ENCODE results near the gene PTPRG. TPM values are rescaled to one million over a fixed set of nuclear protein-coding genes. Genes with fewer than 3 reads are reported as not detected.

The PTPRG gene
- total RNA-seq, 2 donors from 2014 or later, result 23.9 to 31.6 TPM

DNA sequence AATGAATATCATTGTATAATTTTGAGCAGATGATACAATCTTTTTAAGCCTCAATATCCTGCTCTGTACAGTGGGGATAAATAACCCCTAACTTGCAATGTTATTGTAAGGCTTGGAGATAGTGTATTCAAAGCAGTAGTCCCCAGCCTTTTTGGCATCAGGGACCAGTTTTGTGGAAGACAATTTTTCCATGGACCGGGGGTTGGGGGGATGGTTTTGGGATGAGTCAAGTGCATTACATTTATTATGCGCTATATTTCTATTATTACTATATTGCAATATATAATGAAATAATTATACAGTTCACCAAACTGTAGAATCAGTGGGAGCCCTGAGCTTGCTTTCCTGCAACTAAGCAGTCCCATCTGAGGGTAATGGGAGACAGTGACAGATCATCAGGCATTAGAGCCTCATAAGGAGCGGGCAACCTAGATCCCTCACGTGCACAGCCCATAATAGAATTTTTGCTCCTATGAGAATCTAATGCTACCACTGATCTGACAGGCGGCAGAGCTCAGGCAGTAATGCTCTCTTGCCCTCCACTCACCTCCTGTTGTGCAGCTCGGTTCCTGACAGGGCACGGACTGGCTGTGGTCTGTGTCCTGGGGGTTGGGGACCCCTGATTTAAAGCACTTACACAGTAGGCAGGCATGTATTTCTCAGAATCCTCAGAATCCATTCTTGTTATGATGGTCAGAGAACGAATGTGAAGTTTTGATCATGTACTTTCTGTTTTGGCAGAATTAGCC is 102.2 kb downstream of the PTPRG start:
- 85 to 90% methylated on average over 8 of the region's 8 CpGs for WGBS, 2 donors
- Histone ChIP-seq H3K27ac (no peak overlapping the region), H3K4me3 (no peak overlapping the region), H3K27me3 (no peaks in the 10 kb centered on the region), H3K9me3 (no peaks in the 10 kb centered on the region), H3K36me3 (replicated peaks in 1 of 2; ENCODE audit: insufficient read depth in 1 of 2, low read depth in 2 of 2) (no peaks in the 10 kb centered on the region), H3K4me1 (no peaks in the 10 kb centered on the region)
- intact Hi-C loops (cut with DNase I), result no loop called here
- no peak for TF ChIP-seq POLR2A (IDR thresholded peaks at IDR 0.05)
- TF ChIP-seq, protein P1, sequence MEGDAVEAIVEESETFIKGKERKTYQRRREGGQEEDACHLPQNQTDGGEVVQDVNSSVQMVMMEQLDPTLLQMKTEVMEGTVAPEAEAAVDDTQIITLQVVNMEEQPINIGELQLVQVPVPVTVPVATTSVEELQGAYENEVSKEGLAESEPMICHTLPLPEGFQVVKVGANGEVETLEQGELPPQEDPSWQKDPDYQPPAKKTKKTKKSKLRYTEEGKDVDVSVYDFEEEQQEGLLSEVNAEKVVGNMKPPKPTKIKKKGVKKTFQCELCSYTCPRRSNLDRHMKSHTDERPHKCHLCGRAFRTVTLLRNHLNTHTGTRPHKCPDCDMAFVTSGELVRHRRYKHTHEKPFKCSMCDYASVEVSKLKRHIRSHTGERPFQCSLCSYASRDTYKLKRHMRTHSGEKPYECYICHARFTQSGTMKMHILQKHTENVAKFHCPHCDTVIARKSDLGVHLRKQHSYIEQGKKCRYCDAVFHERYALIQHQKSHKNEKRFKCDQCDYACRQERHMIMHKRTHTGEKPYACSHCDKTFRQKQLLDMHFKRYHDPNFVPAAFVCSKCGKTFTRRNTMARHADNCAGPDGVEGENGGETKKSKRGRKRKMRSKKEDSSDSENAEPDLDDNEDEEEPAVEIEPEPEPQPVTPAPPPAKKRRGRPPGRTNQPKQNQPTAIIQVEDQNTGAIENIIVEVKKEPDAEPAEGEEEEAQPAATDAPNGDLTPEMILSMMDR (IDR thresholded peaks at IDR 0.05), result no peak
- DNase-seq (no peak), ATAC-seq (no peak)

DNA sequence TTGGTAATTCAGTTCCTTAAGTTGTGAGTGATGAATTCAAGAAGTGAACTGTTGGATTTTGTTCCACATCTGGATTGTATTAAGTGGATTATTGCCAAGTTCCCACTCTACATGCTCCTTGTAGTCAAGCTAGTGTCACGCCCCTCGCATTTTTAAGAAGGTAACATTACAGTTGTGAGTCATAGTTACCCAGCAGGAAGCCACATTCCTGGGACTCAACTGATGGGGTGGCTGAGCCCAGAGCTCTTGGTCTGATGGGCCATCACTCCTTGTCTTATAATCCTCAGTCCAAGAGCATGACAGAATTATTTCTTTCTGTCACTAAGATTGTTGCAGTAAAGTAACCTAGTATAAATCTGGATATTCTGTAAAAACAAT is 102.7 kb downstream of the PTPRG start:
- Histone ChIP-seq H3K9me3 (no peaks in the 10 kb centered on the region), H3K4me1 (no peaks in the 10 kb centered on the region), H3K4me3 (no peak overlapping the region), H3K36me3 (replicated peaks in 1 of 2; ENCODE audit: insufficient read depth in 1 of 2, low read depth in 2 of 2) (no peaks in the 10 kb centered on the region), H3K27me3 (no peaks in the 10 kb centered on the region), H3K27ac (no peak overlapping the region)
- TF ChIP-seq POLR2A (IDR thresholded peaks at IDR 0.05), result no peak
- TF ChIP-seq, protein P1 (IDR thresholded peaks at IDR 0.05), result no peak
- ATAC-seq (no peak), DNase-seq (no peak)
- intact Hi-C loops (cut with DNase I), result no loop called here
- WGBS, 2 donors, result 79 to 96% methylated on average over 2 of the region's 2 CpGs

DNA sequence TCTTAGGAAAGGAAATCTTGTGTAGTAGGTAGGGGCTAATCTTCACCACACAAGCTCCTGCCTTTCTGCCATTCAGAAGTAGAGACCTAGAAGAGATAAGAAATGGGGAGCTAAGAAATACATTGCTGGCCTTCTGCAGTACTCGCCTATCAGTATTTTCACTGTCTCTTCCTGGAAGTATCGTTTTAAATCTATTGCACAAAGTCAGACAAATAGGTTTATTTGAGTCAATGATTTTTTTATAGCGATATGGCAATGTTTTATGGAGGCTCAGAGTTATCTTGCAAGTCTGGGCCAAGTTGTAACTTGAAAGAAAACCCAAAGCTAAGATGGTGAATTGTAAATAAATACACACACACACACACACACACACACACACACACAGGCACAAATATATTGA is 103.8 kb downstream of the PTPRG start:
- intact Hi-C loops (cut with DNase I), result no loop called here
- WGBS, 2 donors, result 80 to 82% methylated on average over 3 of the region's 3 CpGs
- no peaks in the 10 kb centered on the region for H3K4me1 ChIP-seq
- no peak for TF ChIP-seq POLR2A (IDR thresholded peaks at IDR 0.05)
- TF ChIP-seq, protein P1 (IDR thresholded peaks at IDR 0.05), result no peak
- no peaks in the 10 kb centered on the region for H3K36me3 ChIP-seq (replicated peaks in 1 of 2; ENCODE audit: insufficient read depth in 1 of 2, low read depth in 2 of 2)
- H3K27ac ChIP-seq, result no peak overlapping the region
- H3K9me3 ChIP-seq, result no peaks in the 10 kb centered on the region
- H3K4me3 ChIP-seq, result no peak overlapping the region
- no peaks in the 10 kb centered on the region for H3K27me3 ChIP-seq
- DNase-seq, result no peak
- no peak for ATAC-seq

GRCh38 chr3:61665987-61666386 is 104.6 kb downstream of the PTPRG start:
- WGBS, 2 donors, result 68 to 82% methylated on average over 5 of the region's 5 CpGs
- no peak overlapping the region for H3K27ac ChIP-seq
- ATAC-seq, result no peak

More at GRCh38 chr3:61665987-61666386, 104.6 kb downstream of the PTPRG start:
- intact Hi-C loops (cut with DNase I), result no loop called here
- no peaks in the 10 kb centered on the region for H3K4me1 ChIP-seq
- no peaks in the 10 kb centered on the region for H3K9me3 ChIP-seq
- TF ChIP-seq, protein P1 (IDR thresholded peaks at IDR 0.05), result no peak
- TF ChIP-seq POLR2A (IDR thresholded peaks at IDR 0.05), result no peak
- no peaks in the 10 kb centered on the region for H3K36me3 ChIP-seq (replicated peaks in 1 of 2; ENCODE audit: insufficient read depth in 1 of 2, low read depth in 2 of 2)
- no peak overlapping the region for H3K4me3 ChIP-seq
- no peak for DNase-seq
- no peaks in the 10 kb centered on the region for H3K27me3 ChIP-seq

Measured in body of pancreas (tissue), 4 donors.